Skeletal muscle tissue (tissue), 4 donors: ENCODE results near the gene CHST11. TPM values are rescaled to one million over a fixed set of nuclear protein-coding genes. Genes with fewer than 3 reads are reported as not detected.

Source experiments
- H3K27ac ChIP-seq: one replicate; pipeline ENCODE4 v1.7.0; 2013; ENCODE audit warnings: mild to moderate bottlenecking, low read depth, low read length, inconsistent platforms
- H3K27me3 ChIP-seq, 3 donors: one replicate each; pipeline ENCODE4 v1.7.0; 2013; ENCODE audit warnings: low read length in 3 of 3; ENCODE audit not compliant: control insufficient read depth in 3 of 3, insufficient read depth in 3 of 3
- H3K36me3 ChIP-seq, 3 donors: one replicate each; pipeline ENCODE4 v1.7.0; 2013; ENCODE audit warnings: low read length in 3 of 3; ENCODE audit not compliant: control insufficient read depth in 3 of 3, insufficient read depth in 3 of 3
- H3K4me1 ChIP-seq, 3 donors: one replicate each; pipeline ENCODE4 v1.7.0; 2013; ENCODE audit warnings: low read length in 3 of 3, mild to moderate bottlenecking in 3 of 3; ENCODE audit not compliant: control insufficient read depth in 3 of 3, insufficient read depth in 3 of 3
- H3K4me3 ChIP-seq, 3 donors: one replicate each; pipeline ENCODE4 v1.7.0; 2013; ENCODE audit warnings: low read length in 3 of 3
- H3K9ac ChIP-seq, 3 donors: one replicate each; pipeline ENCODE4 v1.7.0; 2013; ENCODE audit warnings: low read length in 3 of 3, mild to moderate bottlenecking in 3 of 3, moderate library complexity in 2 of 3, low read depth in 1 of 3
- H3K9me3 ChIP-seq, 3 donors: one replicate each; pipeline ENCODE4 v1.7.0; 2013; ENCODE audit warnings: low read length in 3 of 3; ENCODE audit not compliant: control insufficient read depth in 3 of 3
- total RNA-seq: library from RNA; depleted of rRNA; stranded (reverse); fragments of >200 nt; gene quantifications from one replicate; pipeline ENCODE4 v1.2.3, GENCODE V29; 2014
- donor health status: Osteomylitis.

Gene CHST11
- total RNA-seq, 1 donor from 2014 or later = 2.1 TPM

- Histone ChIP-seq H3K4me1 (peaks cover 24 to 26% (median 25%) of the 10 kb centered on the region in 3 donors), H3K9ac (peak overlapping the region; percentile 65 to 71 (median 70)), H3K27ac (peak overlapping the region; percentile 58), H3K36me3 (no peaks in the 10 kb centered on the region), H3K4me3 (peak overlapping the region; percentile 68 to 76 (median 74)), H3K9me3 (no peaks in the 10 kb centered on the region), H3K27me3 (peaks cover 0 to 40% (median 38%) of the 10 kb centered on the region in 3 donors)
Observed at GRCh38 chr12:104457746-104458693, 1.3 kb downstream of the CHST11 start.

GRCh38 chr12:104458694-104459367 lies 2.1 kb downstream of the CHST11 start:
- Histone ChIP-seq H3K27me3 (peaks cover 0 to 40% (median 38%) of the 10 kb centered on the region in 3 donors), H3K4me1 (peaks cover 24 to 26% (median 25%) of the 10 kb centered on the region in 3 donors), H3K9me3 (no peaks in the 10 kb centered on the region), H3K27ac (peak overlapping the region; percentile 37), H3K4me3 (peak overlapping the region; percentile 68 to 76 (median 74)), H3K9ac (peak overlapping the region; percentile 65 to 71 (median 70)), H3K36me3 (no peaks in the 10 kb centered on the region)

- Histone ChIP-seq H3K4me1 (peaks cover 24 to 26% (median 25%) of the 10 kb centered on the region in 3 donors), H3K36me3 (no peaks in the 10 kb centered on the region), H3K9ac (peak overlapping the region in 1 of 3 donors; percentile 65), H3K4me3 (peak overlapping the region in 2 of 3 donors; percentile 6 to 76), H3K27me3 (peaks cover 0 to 40% (median 38%) of the 10 kb centered on the region in 3 donors), H3K9me3 (no peaks in the 10 kb centered on the region), H3K27ac (peak overlapping the region; percentile 37)
Observed at GRCh38 chr12:104459368-104459909, 2.7 kb downstream of the CHST11 start.

GRCh38 chr12:104460041-104460719 lies 3.4 kb downstream of the CHST11 start:
- H3K9ac ChIP-seq = no peak overlapping the region
- H3K4me1 ChIP-seq = peaks cover 24 to 26% (median 25%) of the 10 kb centered on the region in 3 donors
- peaks cover 0 to 36% (median 32%) of the 10 kb centered on the region in 3 donors for H3K27me3 ChIP-seq
- H3K9me3 ChIP-seq = no peaks in the 10 kb centered on the region
- H3K36me3 ChIP-seq = no peaks in the 10 kb centered on the region
- no peak overlapping the region for H3K4me3 ChIP-seq
- H3K27ac ChIP-seq = no peak overlapping the region

GRCh38 chr12:104460973-104461698 lies 4.4 kb downstream of the CHST11 start:
- Histone ChIP-seq H3K36me3 (no peaks in the 10 kb centered on the region), H3K9me3 (no peaks in the 10 kb centered on the region), H3K27me3 (peaks cover 0 to 29% (median 26%) of the 10 kb centered on the region in 3 donors), H3K4me1 (peaks cover 21 to 22% (median 21%) of the 10 kb centered on the region in 3 donors), H3K27ac (no peak overlapping the region), H3K9ac (no peak overlapping the region), H3K4me3 (no peak overlapping the region)

- no peaks in the 10 kb centered on the region for H3K9me3 ChIP-seq
- no peaks in the 10 kb centered on the region for H3K36me3 ChIP-seq
- no peak overlapping the region for H3K4me3 ChIP-seq
- H3K9ac ChIP-seq = no peak overlapping the region
- H3K4me1 ChIP-seq = peaks cover 14 to 18% (median 17%) of the 10 kb centered on the region in 3 donors
- H3K27me3 ChIP-seq = peaks cover 0 to 21% (median 19%) of the 10 kb centered on the region in 3 donors
- no peak overlapping the region for H3K27ac ChIP-seq
Observed at GRCh38 chr12:104462325-104462724, 5.6 kb downstream of the CHST11 start.

- no peaks in the 10 kb centered on the region for H3K9me3 ChIP-seq
- H3K4me3 ChIP-seq = no peak overlapping the region
- H3K27ac ChIP-seq = no peak overlapping the region
- H3K4me1 ChIP-seq = peaks cover 11 to 16% (median 15%) of the 10 kb centered on the region in 3 donors
- H3K36me3 ChIP-seq = no peaks in the 10 kb centered on the region
- H3K9ac ChIP-seq = no peak overlapping the region
- H3K27me3 ChIP-seq = peaks cover 0 to 15% (median 14%) of the 10 kb centered on the region in 3 donors
Observed at GRCh38 chr12:104462931-104463339, 6.2 kb downstream of the CHST11 start.

- H3K9ac ChIP-seq = no peak overlapping the region
- H3K36me3 ChIP-seq = no peaks in the 10 kb centered on the region
- H3K27ac ChIP-seq = no peak overlapping the region
- H3K4me1 ChIP-seq = peaks cover 8 to 13% (median 12%) of the 10 kb centered on the region in 3 donors
- no peak overlapping the region for H3K4me3 ChIP-seq
- H3K9me3 ChIP-seq = no peaks in the 10 kb centered on the region
- peaks cover 0 to 11% (median 10%) of the 10 kb centered on the region in 3 donors for H3K27me3 ChIP-seq
Observed at GRCh38 chr12:104463368-104463767, 6.6 kb downstream of the CHST11 start.

GRCh38 chr12:104464899-104465298 lies 8.2 kb downstream of the CHST11 start:
- Histone ChIP-seq H3K9ac (no peak overlapping the region), H3K4me3 (no peak overlapping the region), H3K4me1 (peaks cover 2 to 5% (median 3%) of the 10 kb centered on the region in 3 donors), H3K27ac (no peak overlapping the region), H3K27me3 (no peaks in the 10 kb centered on the region), H3K9me3 (no peaks in the 10 kb centered on the region), H3K36me3 (no peaks in the 10 kb centered on the region)
